GM19438 (cell line): ENCODE results near the gene MRPL51.
"Not testable (repeated sequence)": the region's sequence is repeated elsewhere in the genome, so short reads cannot be mapped to it uniquely, and the experiment has no call there.

Experiments
- ATAC-seq: cut with Tn5 transposase; IDR thresholded peaks from one replicate; pipeline ENCODE4 v1.9.1; 2021; ENCODE audit warnings: low read depth; ENCODE audit not compliant: unreplicated experiment

Gene MRPL51

DNA sequence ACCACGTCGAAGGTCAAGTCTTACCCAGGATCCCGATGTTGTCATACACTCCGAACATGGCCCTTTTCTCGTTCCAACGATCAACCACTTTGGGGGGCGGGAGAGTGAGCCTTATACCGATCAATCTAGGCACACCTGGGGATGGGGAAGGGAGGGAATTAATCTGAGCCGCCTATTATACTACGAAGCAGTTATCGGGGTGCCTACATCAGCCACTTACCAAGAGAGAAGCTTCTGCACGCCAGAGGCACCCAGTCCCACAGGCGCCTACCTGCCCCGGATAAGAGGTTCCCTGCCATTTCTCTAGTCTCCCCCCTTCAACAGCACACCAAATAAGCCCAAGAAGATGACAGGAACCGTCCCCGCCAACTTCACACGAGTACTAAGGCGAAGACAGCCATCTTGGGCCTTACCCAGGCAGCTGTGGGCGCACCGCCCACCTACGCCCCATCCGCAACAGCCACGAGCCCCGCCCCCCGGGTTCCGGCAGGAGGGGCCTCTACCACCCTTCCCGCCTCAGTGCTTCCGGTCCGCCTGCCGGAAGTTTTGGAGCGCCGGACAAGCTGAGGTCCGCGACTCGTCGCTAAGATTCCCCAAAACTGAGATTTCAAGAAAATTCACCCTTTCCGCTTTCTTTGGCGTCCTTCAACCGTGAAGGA is at the start of gene MRPL51:
MRPL51 (minus strand) TSS at position 425 of the 659 bp plus-strand sequence; CDS start at position 299, 126 bp downstream.
- ATAC-seq = peak; percentile 66

DNA sequence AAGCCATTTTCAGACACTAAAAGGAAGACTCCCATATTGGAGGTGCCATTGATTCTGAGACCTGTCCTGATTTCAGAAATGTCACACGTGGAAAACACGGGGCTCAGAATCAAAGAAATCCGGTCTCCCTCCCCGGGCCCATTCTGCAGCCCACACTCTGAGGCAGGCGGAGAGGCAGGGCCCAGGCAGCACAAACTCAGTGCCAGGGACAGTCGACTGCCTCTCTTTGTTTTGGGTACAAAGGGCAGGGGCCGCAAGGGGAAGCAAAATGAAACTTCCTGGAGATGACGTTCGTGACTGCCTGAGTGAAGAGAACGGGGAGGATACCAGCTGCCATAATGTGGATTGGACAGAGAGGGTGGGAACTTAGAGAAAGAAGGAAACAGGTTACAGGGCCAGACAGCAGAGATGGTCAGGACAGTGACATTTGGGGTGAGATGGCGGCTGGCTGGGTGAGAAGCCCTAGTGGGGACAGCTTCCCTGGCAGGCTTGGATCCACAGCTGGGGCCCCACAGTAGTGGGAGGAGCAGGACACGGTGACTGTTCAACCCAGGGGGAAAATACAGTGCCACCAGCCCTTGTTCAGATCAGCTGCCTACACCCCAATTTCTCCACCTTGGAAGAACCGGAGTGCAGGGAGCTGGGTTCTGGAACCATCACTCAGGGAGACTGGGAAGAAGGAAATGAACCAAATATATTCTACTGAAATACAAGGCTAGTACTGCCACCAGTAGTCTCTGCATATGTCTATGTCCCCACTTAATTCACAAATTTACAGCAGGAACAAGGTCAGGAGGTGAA is 49.3 kb upstream of the MRPL51 start:
- ATAC-seq = no peak

DNA sequence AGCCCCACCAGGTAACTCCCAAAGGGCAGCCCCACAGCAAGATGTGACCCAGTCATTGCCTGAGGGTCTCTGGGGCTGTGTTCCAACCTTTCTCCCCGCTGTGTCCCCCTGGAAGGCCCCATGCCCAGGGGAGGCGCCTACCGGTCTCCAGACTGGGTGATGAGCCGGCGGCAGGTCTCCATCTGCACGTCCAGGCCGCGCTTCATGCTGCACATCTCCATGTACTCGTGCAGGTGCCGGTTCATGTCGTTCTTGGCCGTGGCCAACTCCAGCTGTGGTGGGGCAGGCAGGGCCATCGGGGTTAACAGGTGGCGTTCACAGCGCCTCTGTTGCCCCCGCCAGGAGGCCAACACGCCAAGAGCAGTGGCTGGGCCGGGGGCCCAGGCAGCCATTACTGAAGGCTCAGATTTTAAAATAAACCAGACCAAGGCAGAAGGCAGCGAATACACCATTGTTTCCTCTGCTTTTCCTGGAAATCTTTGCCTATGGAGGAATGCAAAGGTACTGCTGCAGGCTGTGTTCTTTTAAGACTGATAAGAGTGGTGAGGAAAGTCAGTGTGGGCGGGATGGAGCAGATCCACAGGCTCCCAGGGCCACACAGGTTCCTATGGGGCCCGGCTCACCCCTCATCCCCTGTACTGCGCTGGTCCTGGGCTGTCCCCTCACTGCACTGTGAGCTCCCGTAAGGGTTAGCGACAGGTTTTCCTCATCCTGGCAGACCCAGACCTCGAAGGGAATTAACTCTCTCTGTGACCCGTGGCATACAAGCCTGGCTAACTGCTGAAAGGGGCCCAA is 48.5 kb upstream of the MRPL51 start:
- no peak for ATAC-seq

DNA sequence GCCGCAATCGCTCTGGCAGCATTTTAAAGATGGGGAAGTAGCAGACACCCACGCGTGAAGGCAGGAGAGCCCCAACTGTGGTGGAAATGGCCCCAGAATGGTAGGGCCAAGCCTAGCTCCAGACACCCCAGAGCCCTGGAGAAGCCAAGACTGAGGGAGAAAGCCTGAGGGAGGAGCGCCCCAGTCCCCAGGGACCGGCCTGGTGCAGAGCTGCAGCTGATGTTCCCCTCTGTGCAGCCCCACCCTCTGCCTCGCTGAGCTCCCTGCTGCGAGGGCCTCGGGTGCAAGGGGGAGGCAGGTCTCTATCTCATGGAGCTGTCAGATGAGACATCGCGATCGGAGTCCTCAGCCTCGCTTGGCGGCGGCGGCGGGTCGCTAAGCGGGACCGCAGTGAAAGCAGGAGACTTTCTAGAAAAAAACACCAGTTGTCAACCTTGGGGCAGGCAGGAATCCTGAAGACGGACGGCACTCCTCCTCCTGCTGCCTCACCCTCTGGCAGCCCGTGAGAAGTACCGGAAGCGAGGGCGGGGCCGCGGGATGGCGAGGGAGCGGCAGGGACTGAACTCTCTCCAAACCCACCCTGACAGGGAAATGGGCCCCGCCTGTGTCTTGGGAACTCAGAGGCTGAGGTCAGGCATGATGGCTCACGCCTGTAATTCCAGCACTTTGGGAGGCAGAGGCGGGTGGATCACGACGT is 47.3 kb upstream of the MRPL51 start:
- ATAC-seq = no peak

DNA sequence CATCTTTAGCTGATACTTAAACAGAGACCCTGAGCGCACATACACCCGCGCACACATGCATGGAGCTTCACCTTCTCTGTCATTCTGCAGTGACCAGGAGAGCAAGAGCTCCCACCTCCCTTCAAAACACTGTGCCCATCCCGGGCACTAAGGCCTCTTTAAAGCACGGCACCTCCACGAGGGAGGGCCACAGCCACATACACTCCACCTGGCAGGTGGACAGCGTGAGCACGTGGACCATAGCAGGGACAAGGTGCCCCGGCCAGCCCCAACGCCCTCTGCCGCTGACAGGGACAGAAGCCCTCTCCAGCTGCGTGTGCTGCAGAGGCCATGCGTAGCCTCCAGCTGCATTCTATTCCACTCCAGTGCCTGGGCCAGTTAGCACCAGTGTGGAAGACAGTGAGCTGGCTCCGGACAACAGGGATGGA is 46.7 kb upstream of the MRPL51 start:
- ATAC-seq = no peak

DNA sequence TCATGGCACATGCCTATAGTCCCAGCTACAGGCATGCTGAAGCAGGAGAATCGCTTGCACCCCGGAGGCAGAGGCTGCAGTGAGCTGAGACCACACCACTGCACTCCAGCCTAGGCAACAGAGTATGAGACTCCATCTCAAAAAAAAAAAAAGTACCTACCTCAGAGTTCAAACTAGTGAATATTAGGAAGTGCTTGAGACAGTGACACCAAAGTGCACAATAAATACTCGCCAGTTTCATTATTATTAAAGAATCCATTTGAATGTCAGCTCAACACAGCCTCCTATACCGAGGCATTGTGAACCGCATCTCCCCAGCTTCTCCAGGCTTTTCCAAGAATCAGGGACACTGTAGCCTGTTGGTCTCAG is 46.2 kb upstream of the MRPL51 start:
- ATAC-seq = no peak

DNA sequence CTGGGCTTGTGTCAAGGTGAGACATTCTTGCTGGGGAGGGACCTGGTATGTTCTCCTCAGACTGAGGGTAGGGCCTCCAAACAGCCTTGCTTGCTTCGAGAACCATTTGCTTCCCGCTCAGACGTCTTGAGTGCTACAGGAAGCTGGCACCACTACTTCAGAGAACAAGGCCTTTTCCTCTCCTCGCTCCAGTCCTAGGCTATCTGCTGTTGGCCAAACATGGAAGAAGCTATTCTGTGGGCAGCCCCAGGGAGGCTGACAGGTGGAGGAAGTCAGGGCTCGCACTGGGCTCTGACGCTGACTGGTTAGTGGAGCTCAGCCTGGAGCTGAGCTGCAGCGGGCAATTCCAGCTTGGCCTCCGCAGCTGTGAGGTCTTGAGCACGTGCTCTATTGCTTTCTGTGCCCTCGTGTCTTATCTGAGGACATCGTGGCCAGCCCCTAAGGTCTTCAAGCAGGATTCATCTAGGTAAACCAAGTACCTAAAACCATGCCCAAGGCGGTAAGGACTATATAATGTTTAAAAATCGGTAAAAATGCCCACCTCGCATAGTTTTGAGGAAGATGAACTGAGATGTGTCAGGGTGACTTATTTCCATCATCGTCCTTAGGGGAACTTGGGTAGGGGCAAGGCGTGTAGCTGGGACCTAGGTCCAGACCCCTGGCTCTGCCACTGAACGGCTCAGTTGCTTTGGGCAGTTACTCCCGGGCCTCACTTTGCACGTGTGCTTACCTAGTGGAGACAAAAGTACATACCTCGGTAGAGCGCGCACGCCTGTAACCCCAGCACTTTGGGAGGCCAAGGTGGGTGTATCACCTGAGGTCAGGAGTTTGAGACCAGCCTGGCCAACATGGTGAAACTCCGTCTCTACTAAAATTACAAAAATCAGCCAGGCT is 45.6 kb upstream of the MRPL51 start:
- ATAC-seq = no peak

DNA sequence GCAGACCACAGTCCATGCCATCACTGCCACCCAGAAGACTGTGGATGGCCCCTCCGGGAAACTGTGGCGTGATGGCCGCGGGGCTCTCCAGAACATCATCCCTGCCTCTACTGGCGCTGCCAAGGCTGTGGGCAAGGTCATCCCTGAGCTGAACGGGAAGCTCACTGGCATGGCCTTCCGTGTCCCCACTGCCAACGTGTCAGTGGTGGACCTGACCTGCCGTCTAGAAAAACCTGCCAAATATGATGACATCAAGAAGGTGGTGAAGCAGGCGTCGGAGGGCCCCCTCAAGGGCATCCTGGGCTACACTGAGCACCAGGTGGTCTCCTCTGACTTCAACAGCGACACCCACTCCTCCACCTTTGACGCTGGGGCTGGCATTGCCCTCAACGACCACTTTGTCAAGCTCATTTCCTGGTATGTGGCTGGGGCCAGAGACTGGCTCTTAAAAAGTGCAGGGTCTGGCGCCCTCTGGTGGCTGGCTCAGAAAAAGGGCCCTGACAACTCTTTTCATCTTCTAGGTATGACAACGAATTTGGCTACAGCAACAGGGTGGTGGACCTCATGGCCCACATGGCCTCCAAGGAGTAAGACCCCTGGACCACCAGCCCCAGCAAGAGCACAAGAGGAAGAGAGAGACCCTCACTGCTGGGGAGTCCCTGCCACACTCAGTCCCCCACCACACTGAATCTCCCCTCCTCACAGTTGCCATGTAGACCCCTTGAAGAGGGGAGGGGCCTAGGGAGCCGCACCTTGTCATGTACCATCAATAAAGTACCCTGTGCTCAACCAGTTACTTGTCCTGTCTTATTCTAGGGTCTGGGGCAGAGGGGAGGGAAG is 44.7 kb upstream of the MRPL51 start:
- ATAC-seq = not testable (repeated sequence)

DNA sequence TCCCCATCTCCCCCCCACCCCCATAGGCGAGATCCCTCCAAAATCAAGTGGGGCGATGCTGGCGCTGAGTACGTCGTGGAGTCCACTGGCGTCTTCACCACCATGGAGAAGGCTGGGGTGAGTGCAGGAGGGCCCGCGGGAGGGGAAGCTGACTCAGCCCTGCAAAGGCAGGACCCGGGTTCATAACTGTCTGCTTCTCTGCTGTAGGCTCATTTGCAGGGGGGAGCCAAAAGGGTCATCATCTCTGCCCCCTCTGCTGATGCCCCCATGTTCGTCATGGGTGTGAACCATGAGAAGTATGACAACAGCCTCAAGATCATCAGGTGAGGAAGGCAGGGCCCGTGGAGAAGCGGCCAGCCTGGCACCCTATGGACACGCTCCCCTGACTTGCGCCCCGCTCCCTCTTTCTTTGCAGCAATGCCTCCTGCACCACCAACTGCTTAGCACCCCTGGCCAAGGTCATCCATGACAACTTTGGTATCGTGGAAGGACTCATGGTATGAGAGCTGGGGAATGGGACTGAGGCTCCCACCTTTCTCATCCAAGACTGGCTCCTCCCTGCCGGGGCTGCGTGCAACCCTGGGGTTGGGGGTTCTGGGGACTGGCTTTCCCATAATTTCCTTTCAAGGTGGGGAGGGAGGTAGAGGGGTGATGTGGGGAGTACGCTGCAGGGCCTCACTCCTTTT is 44.0 kb upstream of the MRPL51 start:
- ATAC-seq = no peak

DNA sequence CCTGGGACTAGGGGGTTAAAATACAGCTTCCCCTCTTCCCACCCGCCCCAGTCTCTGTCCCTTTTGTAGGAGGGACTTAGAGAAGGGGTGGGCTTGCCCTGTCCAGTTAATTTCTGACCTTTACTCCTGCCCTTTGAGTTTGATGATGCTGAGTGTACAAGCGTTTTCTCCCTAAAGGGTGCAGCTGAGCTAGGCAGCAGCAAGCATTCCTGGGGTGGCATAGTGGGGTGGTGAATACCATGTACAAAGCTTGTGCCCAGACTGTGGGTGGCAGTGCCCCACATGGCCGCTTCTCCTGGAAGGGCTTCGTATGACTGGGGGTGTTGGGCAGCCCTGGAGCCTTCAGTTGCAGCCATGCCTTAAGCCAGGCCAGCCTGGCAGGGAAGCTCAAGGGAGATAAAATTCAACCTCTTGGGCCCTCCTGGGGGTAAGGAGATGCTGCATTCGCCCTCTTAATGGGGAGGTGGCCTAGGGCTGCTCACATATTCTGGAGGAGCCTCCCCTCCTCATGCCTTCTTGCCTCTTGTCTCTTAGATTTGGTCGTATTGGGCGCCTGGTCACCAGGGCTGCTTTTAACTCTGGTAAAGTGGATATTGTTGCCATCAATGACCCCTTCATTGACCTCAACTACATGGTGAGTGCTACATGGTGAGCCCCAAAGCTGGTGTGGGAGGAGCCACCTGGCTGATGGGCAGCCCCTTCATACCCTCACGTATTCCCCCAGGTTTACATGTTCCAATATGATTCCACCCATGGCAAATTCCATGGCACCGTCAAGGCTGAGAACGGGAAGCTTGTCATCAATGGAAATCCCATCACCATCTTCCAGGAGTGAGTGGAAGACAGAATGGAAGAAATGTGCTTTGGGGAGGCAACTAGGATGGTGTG is 43.1 kb upstream of the MRPL51 start:
- no peak for ATAC-seq

DNA sequence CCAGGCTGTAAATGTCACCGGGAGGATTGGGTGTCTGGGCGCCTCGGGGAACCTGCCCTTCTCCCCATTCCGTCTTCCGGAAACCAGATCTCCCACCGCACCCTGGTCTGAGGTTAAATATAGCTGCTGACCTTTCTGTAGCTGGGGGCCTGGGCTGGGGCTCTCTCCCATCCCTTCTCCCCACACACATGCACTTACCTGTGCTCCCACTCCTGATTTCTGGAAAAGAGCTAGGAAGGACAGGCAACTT is 42.6 kb upstream of the MRPL51 start:
- ATAC-seq = no peak

DNA sequence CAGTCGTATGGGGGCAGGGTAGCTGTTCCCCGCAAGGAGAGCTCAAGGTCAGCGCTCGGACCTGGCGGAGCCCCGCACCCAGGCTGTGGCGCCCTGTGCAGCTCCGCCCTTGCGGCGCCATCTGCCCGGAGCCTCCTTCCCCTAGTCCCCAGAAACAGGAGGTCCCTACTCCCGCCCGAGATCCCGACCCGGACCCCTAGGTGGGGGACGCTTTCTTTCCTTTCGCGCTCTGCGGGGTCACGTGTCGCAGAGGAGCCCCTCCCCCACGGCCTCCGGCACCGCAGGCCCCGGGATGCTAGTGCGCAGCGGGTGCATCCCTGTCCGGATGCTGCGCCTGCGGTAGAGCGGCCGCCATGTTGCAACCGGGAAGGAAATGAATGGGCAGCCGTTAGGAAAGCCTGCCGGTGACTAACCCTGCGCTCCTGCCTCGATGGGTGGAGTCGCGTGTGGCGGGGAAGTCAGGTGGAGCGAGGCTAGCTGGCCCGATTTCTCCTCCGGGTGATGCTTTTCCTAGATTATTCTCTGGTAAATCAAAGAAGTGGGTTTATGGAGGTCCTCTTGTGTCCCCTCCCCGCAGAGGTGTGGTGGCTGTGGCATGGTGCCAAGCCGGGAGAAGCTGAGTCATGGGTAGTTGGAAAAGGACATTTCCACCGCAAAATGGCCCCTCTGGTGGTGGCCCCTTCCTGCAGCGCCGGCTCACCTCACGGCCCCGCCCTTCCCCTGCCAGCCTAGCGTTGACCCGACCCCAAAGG is 42.1 kb upstream of the MRPL51 start:
- no peak for ATAC-seq

DNA sequence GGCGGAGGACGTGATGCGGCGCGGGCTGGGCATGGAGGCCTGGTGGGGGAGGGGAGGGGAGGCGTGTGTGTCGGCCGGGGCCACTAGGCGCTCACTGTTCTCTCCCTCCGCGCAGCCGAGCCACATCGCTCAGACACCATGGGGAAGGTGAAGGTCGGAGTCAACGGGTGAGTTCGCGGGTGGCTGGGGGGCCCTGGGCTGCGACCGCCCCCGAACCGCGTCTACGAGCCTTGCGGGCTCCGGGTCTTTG is 41.6 kb upstream of the MRPL51 start:
- ATAC-seq = no peak

DNA sequence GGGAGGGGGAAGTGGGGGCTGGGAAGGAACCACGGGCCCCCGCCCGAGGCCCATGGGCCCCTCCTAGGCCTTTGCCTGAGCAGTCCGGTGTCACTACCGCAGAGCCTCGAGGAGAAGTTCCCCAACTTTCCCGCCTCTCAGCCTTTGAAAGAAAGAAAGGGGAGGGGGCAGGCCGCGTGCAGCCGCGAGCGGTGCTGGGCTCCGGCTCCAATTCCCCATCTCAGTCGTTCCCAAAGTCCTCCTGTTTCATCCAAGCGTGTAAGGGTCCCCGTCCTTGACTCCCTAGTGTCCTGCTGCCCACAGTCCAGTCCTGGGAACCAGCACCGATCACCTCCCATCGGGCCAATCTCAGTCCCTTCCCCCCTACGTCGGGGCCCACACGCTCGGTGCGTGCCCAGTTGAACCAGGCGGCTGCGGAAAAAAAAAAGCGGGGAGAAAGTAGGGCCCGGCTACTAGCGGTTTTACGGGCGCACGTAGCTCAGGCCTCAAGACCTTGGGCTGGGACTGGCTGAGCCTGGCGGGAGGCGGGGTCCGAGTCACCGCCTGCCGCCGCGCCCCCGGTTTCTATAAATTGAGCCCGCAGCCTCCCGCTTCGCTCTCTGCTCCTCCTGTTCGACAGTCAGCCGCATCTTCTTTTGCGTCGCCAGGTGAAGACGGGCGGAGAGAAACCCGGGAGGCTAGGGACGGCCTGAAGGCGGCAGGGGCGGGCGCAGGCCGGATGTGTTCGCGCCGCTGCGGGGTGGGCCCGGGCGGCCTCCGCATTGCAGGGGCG is 41.0 kb upstream of the MRPL51 start, which contains the start of gene GAPDH:
GAPDH (plus strand) TSS at position 595 of the 772 bp plus-strand sequence. CDS start 316 bp downstream, outside the sequence.
- peak; percentile 56 for ATAC-seq

DNA sequence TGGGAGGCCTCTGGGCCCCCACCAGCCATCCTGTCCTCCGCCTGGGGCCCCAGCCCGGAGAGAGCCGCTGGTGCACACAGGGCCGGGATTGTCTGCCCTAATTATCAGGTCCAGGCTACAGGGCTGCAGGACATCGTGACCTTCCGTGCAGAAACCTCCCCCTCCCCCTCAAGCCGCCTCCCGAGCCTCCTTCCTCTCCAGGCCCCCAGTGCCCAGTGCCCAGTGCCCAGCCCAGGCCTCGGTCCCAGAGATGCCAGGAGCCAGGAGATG is 40.5 kb upstream of the MRPL51 start:
- peak; percentile 9 for ATAC-seq

DNA sequence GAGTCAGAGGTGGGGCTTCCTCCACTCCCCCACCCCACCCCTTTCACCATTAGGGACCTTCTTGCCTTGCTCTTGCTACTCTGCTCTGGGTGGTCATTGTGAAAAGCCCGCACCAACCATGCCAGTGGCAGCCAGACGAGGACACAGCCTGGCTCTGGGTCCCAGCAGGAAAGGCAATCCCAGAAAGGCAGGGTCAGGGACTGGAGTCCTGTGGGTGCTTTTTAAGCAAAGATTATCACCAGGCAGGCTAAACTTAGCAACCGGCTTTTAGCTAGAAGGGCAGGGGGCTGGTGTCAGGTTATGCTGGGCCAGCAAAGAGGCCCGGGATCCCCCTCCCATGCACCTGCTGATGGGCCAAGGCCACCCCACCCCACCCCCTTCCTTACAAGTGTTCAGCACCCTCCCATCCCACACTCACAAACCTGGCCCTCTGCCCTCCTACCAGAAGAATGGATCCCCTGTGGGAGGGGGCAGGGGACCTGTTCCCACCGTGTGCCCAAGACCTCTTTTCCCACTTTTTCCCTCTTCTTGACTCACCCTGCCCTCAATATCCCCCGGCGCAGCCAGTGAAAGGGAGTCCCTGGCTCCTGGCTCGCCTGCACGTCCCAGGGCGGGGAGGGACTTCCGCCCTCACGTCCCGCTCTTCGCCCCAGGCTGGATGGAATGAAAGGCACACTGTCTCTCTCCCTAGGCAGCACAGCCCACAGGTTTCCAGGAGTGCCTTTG is 40.0 kb upstream of the MRPL51 start:
- ATAC-seq = peak; percentile 22
